Natural killer cell treated with Interleukin-12 subunit alpha and Interleukin-12 subunit beta and Interleukin-15 and Interleukin-18, amount 100 ng/mL, for 72 hours (primary cell): Measurements from ENCODE around the gene TRIM38. TPM values are rescaled to one million over a fixed set of nuclear protein-coding genes. Genes with fewer than 3 reads are reported as not detected.
"Not testable (repeated sequence)": the region's sequence is repeated elsewhere in the genome, so short reads cannot be mapped to it uniquely, and the experiment has no call there.

Source experiments
- ATAC-seq, 2 donors: fragments of 150-1000 bp; cut with Tn5 transposase in 1 of 2; sonication (Bioruptor Pico), chemical (Tn5 transposase) in 1 of 2; 2 replicates each; pipeline ENCODE4 v1.10.0; 2021
- DNase-seq: peaks from one replicate; pipeline ENCODE4 v3.0.0; 2022; ENCODE audit warnings: low spot score
- H3K27ac Mint-ChIP-seq, 2 donors: 1 replicate in 1 of 2; 2 replicates in 1 of 2; pipeline ENCODE4 v1.8.0; 2022; ENCODE audit warnings: mixed read lengths in 2 of 2, mild to moderate bottlenecking in 1 of 2, moderate library complexity in 1 of 2
- H3K27me3 Mint-ChIP-seq, 2 donors: 1 replicate in 1 of 2; 2 replicates in 1 of 2; pipeline ENCODE4 v1.8.0; 2022; ENCODE audit warnings: mixed read lengths in 2 of 2
- H3K36me3 Mint-ChIP-seq: one replicate; pipeline ENCODE4 v1.8.0; 2022; ENCODE audit warnings: mixed read lengths
- H3K4me1 Mint-ChIP-seq, 2 donors: 1 replicate in 1 of 2; 2 replicates in 1 of 2; pipeline ENCODE4 v1.8.0; 2022; ENCODE audit warnings: low read depth in 2 of 2, mixed read lengths in 2 of 2, mild to moderate bottlenecking in 1 of 2
- H3K4me3 Mint-ChIP-seq: one replicate; pipeline ENCODE4 v1.8.0; 2022; ENCODE audit warnings: mixed read lengths
- H3K9me3 Mint-ChIP-seq: 2 replicates; pipeline ENCODE4 v1.8.0; 2022; ENCODE audit warnings: mixed read lengths
- total RNA-seq, 2 donors: library from RNA; stranded (reverse); gene quantifications; one replicate each; pipeline ENCODE4 v1.2.3, GENCODE V29; 2022

Gene TRIM38
- total RNA-seq, 2 donors from 2014 or later: 17.8 to 19.1 TPM

GRCh38 chr6:25992413-25993340 is 30.1 kb downstream of the TRIM38 start:
- ATAC-seq (peak; percentile 99), DNase-seq (peak; percentile 94)
- Mint-ChIP-seq H3K27ac (peak overlapping the region; percentile 92 to 94), H3K4me3 (peak overlapping the region; percentile 95), H3K27me3 (no peaks in the 10 kb centered on the region), H3K36me3 (peaks cover 6% of the 10 kb centered on the region), H3K4me1 (peaks cover 19 to 21% of the 10 kb centered on the region in 2 donors), H3K9me3 (no peaks in the 10 kb centered on the region)

- ATAC-seq, H3K36me3 Mint-ChIP-seq, DNase-seq, H3K27me3 Mint-ChIP-seq, H3K9me3 Mint-ChIP-seq: not testable (repeated sequence)
- Mint-ChIP-seq H3K4me1 (peaks cover 14 to 23% of the 10 kb centered on the region in 2 donors), H3K27ac (peak overlapping the region; percentile 92 to 94), H3K4me3 (peak overlapping the region; percentile 95)
Observed at GRCh38 chr6:25993341-25993684, 30.7 kb downstream of the TRIM38 start.

GRCh38 chr6:25995507-25995906 is 32.9 kb downstream of the TRIM38 start:
- H3K36me3 Mint-ChIP-seq: peaks cover 4% of the 10 kb centered on the region
- H3K27me3 Mint-ChIP-seq: no peaks in the 10 kb centered on the region
- H3K27ac Mint-ChIP-seq: no peak overlapping the region
- ATAC-seq (no peak), DNase-seq (no peak)
- H3K4me1 Mint-ChIP-seq: peaks cover 14 to 23% of the 10 kb centered on the region in 2 donors
- H3K4me3 Mint-ChIP-seq: no peak overlapping the region
- H3K9me3 Mint-ChIP-seq: no peaks in the 10 kb centered on the region

GRCh38 chr6:25997921-25998320 is 35.3 kb downstream of the TRIM38 start:
- no peak overlapping the region for H3K27ac Mint-ChIP-seq
- no peaks in the 10 kb centered on the region for H3K9me3 Mint-ChIP-seq
- H3K4me1 Mint-ChIP-seq: peaks cover 5 to 15% of the 10 kb centered on the region in 2 donors
- peaks cover 4% of the 10 kb centered on the region for H3K36me3 Mint-ChIP-seq
- H3K4me3 Mint-ChIP-seq: no peak overlapping the region
- ATAC-seq: no peak
- no peak for DNase-seq
- H3K27me3 Mint-ChIP-seq: no peaks in the 10 kb centered on the region

- ATAC-seq (no peak), DNase-seq (no peak)
- no peaks in the 10 kb centered on the region for H3K9me3 Mint-ChIP-seq
- peaks cover 4% of the 10 kb centered on the region for H3K36me3 Mint-ChIP-seq
- no peak overlapping the region for H3K4me3 Mint-ChIP-seq
- no peak overlapping the region for H3K27ac Mint-ChIP-seq
- H3K27me3 Mint-ChIP-seq: no peaks in the 10 kb centered on the region
- peaks cover 5 to 13% of the 10 kb centered on the region in 2 donors for H3K4me1 Mint-ChIP-seq
Observed at GRCh38 chr6:25998379-25998778, 35.8 kb downstream of the TRIM38 start.

- not testable (repeated sequence) for ATAC-seq, H3K27me3 Mint-ChIP-seq, H3K4me3 Mint-ChIP-seq, H3K4me1 Mint-ChIP-seq, DNase-seq, H3K36me3 Mint-ChIP-seq, H3K27ac Mint-ChIP-seq, H3K9me3 Mint-ChIP-seq
Observed at GRCh38 chr6:25999225-25999624, 36.6 kb downstream of the TRIM38 start.

- Mint-ChIP-seq H3K4me3 (no peak overlapping the region), H3K4me1 (peaks cover 0 to 5% of the 10 kb centered on the region in 2 donors), H3K27me3 (no peaks in the 10 kb centered on the region), H3K9me3 (no peaks in the 10 kb centered on the region), H3K36me3 (peaks cover 4% of the 10 kb centered on the region), H3K27ac (no peak overlapping the region)
- DNase-seq: no peak
- ATAC-seq: no peak
Observed at GRCh38 chr6:26000366-26001144, 38.0 kb downstream of the TRIM38 start.

GRCh38 chr6:26003102-26003694 is 40.6 kb downstream of the TRIM38 start:
- no peak overlapping the region for H3K27ac Mint-ChIP-seq
- DNase-seq (no peak), ATAC-seq (no peak)

GRCh38 chr6:26006086-26006939 is 43.7 kb downstream of the TRIM38 start:
- no peak for ATAC-seq
- H3K27ac Mint-ChIP-seq: peak overlapping the region in 1 of 2 donors; percentile 56
- no peak for DNase-seq
- no peak overlapping the region for H3K4me3 Mint-ChIP-seq
- H3K27me3 Mint-ChIP-seq: no peaks in the 10 kb centered on the region
- H3K9me3 Mint-ChIP-seq: no peaks in the 10 kb centered on the region
- H3K36me3 Mint-ChIP-seq: no peaks in the 10 kb centered on the region
- H3K4me1 Mint-ChIP-seq: peaks cover 0 to 4% of the 10 kb centered on the region in 2 donors

More at GRCh38 chr6:26003102-26003694, 40.6 kb downstream of the TRIM38 start:
- peaks cover 4% of the 10 kb centered on the region for H3K36me3 Mint-ChIP-seq
- H3K4me1 Mint-ChIP-seq: peaks cover 0 to 3% of the 10 kb centered on the region in 2 donors
- no peak overlapping the region for H3K4me3 Mint-ChIP-seq
- H3K27me3 Mint-ChIP-seq: no peaks in the 10 kb centered on the region
- no peaks in the 10 kb centered on the region for H3K9me3 Mint-ChIP-seq

- not testable (repeated sequence) for H3K4me3 Mint-ChIP-seq, H3K27me3 Mint-ChIP-seq, H3K36me3 Mint-ChIP-seq, ATAC-seq, DNase-seq, H3K4me1 Mint-ChIP-seq, H3K9me3 Mint-ChIP-seq
- peak overlapping the region in 1 of 2 donors; percentile 70 for H3K27ac Mint-ChIP-seq
Observed at GRCh38 chr6:26006940-26007305, 44.3 kb downstream of the TRIM38 start.

- Mint-ChIP-seq H3K27me3 (no peaks in the 10 kb centered on the region), H3K4me1 (peaks cover 0 to 7% of the 10 kb centered on the region in 2 donors), H3K36me3 (no peaks in the 10 kb centered on the region), H3K4me3 (no peak overlapping the region), H3K9me3 (no peaks in the 10 kb centered on the region), H3K27ac (no peak overlapping the region)
- ATAC-seq (no peak), DNase-seq (no peak)
Observed at GRCh38 chr6:26008470-26008869, 45.9 kb downstream of the TRIM38 start.

GRCh38 chr6:26009817-26010216 is 47.2 kb downstream of the TRIM38 start:
- Mint-ChIP-seq H3K9me3 (no peaks in the 10 kb centered on the region), H3K4me1 (peaks cover 0 to 7% of the 10 kb centered on the region in 2 donors), H3K27ac (no peak overlapping the region), H3K36me3 (no peaks in the 10 kb centered on the region), H3K4me3 (no peak overlapping the region), H3K27me3 (no peaks in the 10 kb centered on the region)
- ATAC-seq (no peak), DNase-seq (no peak)

- peaks cover 5 to 7% of the 10 kb centered on the region in 2 donors for H3K4me1 Mint-ChIP-seq
- H3K9me3 Mint-ChIP-seq: no peaks in the 10 kb centered on the region
- H3K27ac Mint-ChIP-seq: no peak overlapping the region
- no peak for ATAC-seq
- no peak for DNase-seq
- no peaks in the 10 kb centered on the region for H3K36me3 Mint-ChIP-seq
- no peak overlapping the region for H3K4me3 Mint-ChIP-seq
- no peaks in the 10 kb centered on the region for H3K27me3 Mint-ChIP-seq
Observed at GRCh38 chr6:26012061-26012460, 49.5 kb downstream of the TRIM38 start.
